H9 (cell line): ENCODE results near the gene ZNF490. TPM values are rescaled to one million over a fixed set of nuclear protein-coding genes. Genes with fewer than 3 reads are reported as not detected.

Source experiments
- DNase-seq: peaks from one replicate; pipeline ENCODE4 v3.0.0-alpha.2; 2017
- H2AFZ ChIP-seq: one replicate; pipeline ENCODE4 v1.6.1; 2013; ENCODE audit warnings: mild to moderate bottlenecking, low read length, control low read depth, moderate library complexity
- H2AK5ac ChIP-seq: 2 replicates; pipeline ENCODE4 v1.6.1; 2013; ENCODE audit warnings: low read length, control low read depth, mixed read lengths; ENCODE audit not compliant: insufficient read length
- H2BK120ac ChIP-seq: one replicate; pipeline ENCODE4 v1.6.1; 2013; ENCODE audit warnings: low read depth, mild to moderate bottlenecking, low read length, control low read depth, inconsistent platforms; ENCODE audit not compliant: poor library complexity, severe bottlenecking
- H2BK12ac ChIP-seq: 2 replicates; pipeline ENCODE4 v1.6.1; 2013; ENCODE audit warnings: low read length, control low read depth, mixed read lengths, low read depth; ENCODE audit not compliant: insufficient read length
- H2BK15ac ChIP-seq: 2 replicates; pipeline ENCODE4 v1.6.1; 2013; ENCODE audit warnings: low read depth, low read length, control low read depth
- H2BK20ac ChIP-seq: one replicate; pipeline ENCODE4 v1.6.1; 2013; ENCODE audit warnings: low read depth, mild to moderate bottlenecking, low read length, control low read depth, inconsistent platforms; ENCODE audit not compliant: poor library complexity, severe bottlenecking
- H2BK5ac ChIP-seq: 2 replicates; pipeline ENCODE4 v1.6.1; 2013; ENCODE audit warnings: low read length, control low read depth, mixed read lengths; ENCODE audit not compliant: insufficient read length
- H3K14ac ChIP-seq: 2 replicates; pipeline ENCODE4 v1.6.1; 2013; ENCODE audit warnings: low read length, control low read depth; ENCODE audit not compliant: insufficient read depth
- H3K18ac ChIP-seq: 2 replicates; pipeline ENCODE4 v1.6.1; 2013; ENCODE audit warnings: low read depth, mild to moderate bottlenecking, mixed read lengths, low read length, control low read depth; ENCODE audit not compliant: insufficient read length
- H3K23ac ChIP-seq: 2 replicates; pipeline ENCODE4 v1.6.1; 2013; ENCODE audit warnings: low read length, control low read depth, mixed read lengths, low read depth; ENCODE audit not compliant: insufficient read length
- H3K23me2 ChIP-seq: 2 replicates; pipeline ENCODE4 v1.6.1; 2013; ENCODE audit warnings: low read depth, mild to moderate bottlenecking, mixed read lengths, low read length, control low read depth; ENCODE audit not compliant: insufficient read length, poor library complexity, severe bottlenecking
- H3K27ac ChIP-seq: 2 replicates; pipeline ENCODE4 v1.5.1; 2013; ENCODE audit warnings: low read length, control low read depth, mixed read lengths, low read depth; ENCODE audit not compliant: insufficient read length
- H3K27me3 ChIP-seq: 2 replicates; pipeline ENCODE4 v1.6.1; 2013; ENCODE audit warnings: low read length, control low read depth, inconsistent platforms; ENCODE audit not compliant: insufficient read depth
- H3K4ac ChIP-seq: 2 replicates; pipeline ENCODE4 v1.6.1; 2013; ENCODE audit warnings: low read depth, mild to moderate bottlenecking, control low read depth, inconsistent platforms, low read length, moderate library complexity
- H3K4me1 ChIP-seq: 2 replicates; pipeline ENCODE4 v1.6.1; 2013; ENCODE audit warnings: low read length, control low read depth, inconsistent platforms; ENCODE audit not compliant: insufficient read depth
- H3K4me2 ChIP-seq: 2 replicates; pipeline ENCODE4 v1.6.1; 2013; ENCODE audit warnings: low read length, control low read depth, mixed read lengths; ENCODE audit not compliant: insufficient read length, insufficient read depth
- H3K56ac ChIP-seq: 2 replicates; pipeline ENCODE4 v1.6.1; 2013; ENCODE audit warnings: low read depth, mild to moderate bottlenecking, mixed read lengths, low read length, control low read depth; ENCODE audit not compliant: insufficient read length
- H3K79me1 ChIP-seq: 2 replicates; pipeline ENCODE4 v1.6.1; 2013; ENCODE audit warnings: low read depth, mild to moderate bottlenecking, moderate library complexity, low read length, control low read depth, inconsistent platforms; ENCODE audit not compliant: insufficient read depth, poor library complexity, severe bottlenecking
- H3K79me2 ChIP-seq: 2 replicates; pipeline ENCODE4 v1.6.1; 2013; ENCODE audit warnings: low read length, control low read depth, inconsistent platforms; ENCODE audit not compliant: insufficient read depth
- H3K9ac ChIP-seq: 2 replicates; pipeline ENCODE4 v1.6.1; 2013; ENCODE audit warnings: low read length, control low read depth, mixed read lengths; ENCODE audit not compliant: insufficient read length; ENCODE audit errors: extremely low read depth
- H3K9me3 ChIP-seq: one replicate; pipeline ENCODE4 v1.6.1; 2013; ENCODE audit warnings: low read depth, low read length, inconsistent platforms; ENCODE audit not compliant: control insufficient read depth
- H3T11ph ChIP-seq: one replicate; pipeline ENCODE4 v1.6.1; 2013; ENCODE audit warnings: mild to moderate bottlenecking, low read length, control low read depth, inconsistent platforms
- H4K20me1 ChIP-seq: one replicate; pipeline ENCODE4 v1.6.1; 2013; ENCODE audit not compliant: control insufficient read depth, insufficient read length, insufficient read depth
- H4K5ac ChIP-seq: 2 replicates; pipeline ENCODE4 v1.6.1; 2013; ENCODE audit warnings: low read depth, mild to moderate bottlenecking, mixed read lengths, low read length, control low read depth; ENCODE audit not compliant: insufficient read length
- H4K8ac ChIP-seq: replicated peaks from 2 replicates; pipeline ENCODE4 v1.6.1; 2013; ENCODE audit warnings: low read length, control low read depth, mixed read lengths, low read depth; ENCODE audit not compliant: insufficient read length
- H4K91ac ChIP-seq: 2 replicates; pipeline ENCODE4 v1.6.1; 2013; ENCODE audit warnings: low read depth, mild to moderate bottlenecking, moderate library complexity, mixed read lengths, low read length, control low read depth; ENCODE audit not compliant: insufficient read length
- H3K27ac Mint-ChIP-seq, 3 experiments: 2 replicates in 2 of 3; 3 replicates in 1 of 3; pipeline ENCODE4 v1.8.0; 2020 to 2021; ENCODE audit warnings: mixed read lengths in 3 of 3, mild to moderate bottlenecking in 1 of 3, moderate library complexity in 1 of 3
- H3K27me3 Mint-ChIP-seq: 2 replicates; pipeline ENCODE4 v1.8.0; 2021; ENCODE audit warnings: low read depth, mild to moderate bottlenecking, moderate library complexity, mixed read lengths
- H3K36me3 Mint-ChIP-seq, 3 experiments: 2 replicates in 2 of 3; 3 replicates in 1 of 3; pipeline ENCODE4 v1.8.0; 2020 to 2021; ENCODE audit warnings: low read depth in 3 of 3, mixed read lengths in 3 of 3; ENCODE audit not compliant: insufficient read depth in 1 of 3
- H3K4me1 Mint-ChIP-seq, 2 experiments: 2 replicates each; pipeline ENCODE4 v1.8.0; 2020; ENCODE audit warnings: mixed read lengths in 2 of 2
- H3K4me3 Mint-ChIP-seq, 2 experiments: 2 replicates in 1 of 2; 3 replicates in 1 of 2; pipeline ENCODE4 v1.8.0; 2020 to 2021; ENCODE audit warnings: mild to moderate bottlenecking in 2 of 2, mixed read lengths in 2 of 2, moderate library complexity in 1 of 2
- H3K9me3 Mint-ChIP-seq, 2 experiments: 2 replicates in 1 of 2; 3 replicates in 1 of 2; pipeline ENCODE4 v1.8.0; 2020; ENCODE audit warnings: mild to moderate bottlenecking in 2 of 2, mixed read lengths in 2 of 2, moderate library complexity in 1 of 2
- WGBS: extraction: QIAGEN DNeasy Blood & Tissue Kit; methylation state at CpG from one replicate; pipeline ENCODE4 v1.1.7; 2013; ENCODE audit warnings: missing lambda C conversion rate, low lambda C conversion rate, mixed read lengths; ENCODE audit not compliant: insufficient read length; ENCODE audit errors: extremely low coverage; 5-methylcytosine and 5-hydroxymethylcytosine counted together
- total RNA-seq: library from RNA; stranded (reverse); gene quantifications from 2 replicates; pipeline ENCODE4 v1.2.1, GENCODE V29; 2021
- TF ChIP-seq, protein P1 (sequence below): fragments of 200-600 bp; sonication (generic); conservative IDR thresholded peaks from 3 replicates; pipeline ENCODE4 v1.8.0; 2021; ENCODE audit warnings: antibody characterized with exemption, mild to moderate bottlenecking

ZNF490 gene
- total RNA-seq, 1 experiment from 2014 or later = 10.1 TPM

DNA sequence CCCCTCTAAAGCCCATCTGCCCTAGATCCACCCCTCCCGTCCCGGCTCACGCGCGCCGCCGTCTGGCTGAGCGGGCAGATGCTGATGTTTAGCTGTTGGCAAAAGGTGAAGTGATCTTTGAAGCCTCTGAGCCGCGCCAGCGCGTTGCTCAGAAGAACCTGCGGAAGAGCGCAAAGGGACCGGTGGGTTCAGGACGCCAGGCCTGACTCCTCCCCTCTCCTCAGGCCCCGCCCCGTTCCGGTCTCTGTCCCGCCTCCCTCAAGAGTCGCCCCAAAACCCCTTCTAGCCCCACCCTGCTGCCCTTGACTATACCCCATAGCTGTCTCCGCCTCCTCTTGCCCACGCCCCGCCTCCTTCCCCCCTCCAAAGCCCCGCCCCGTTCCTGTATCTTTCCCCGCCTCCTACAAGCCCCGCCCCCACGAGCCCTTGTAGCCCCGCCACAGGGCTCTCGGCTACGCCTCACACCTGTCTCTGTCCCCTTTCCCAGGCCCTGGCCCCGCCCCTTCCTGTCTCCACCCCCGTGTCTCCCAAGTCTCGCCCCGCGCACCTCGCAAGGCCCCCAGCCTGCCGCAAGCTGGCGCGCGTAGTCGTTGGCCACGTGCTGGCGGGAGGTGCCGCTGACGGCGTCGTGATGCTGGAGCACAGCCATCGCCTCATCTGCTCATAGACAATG is 46.4 kb upstream of the ZNF490 start:
- no peak overlapping the region for H3K4ac ChIP-seq
- no peak overlapping the region for H4K91ac ChIP-seq
- H4K5ac ChIP-seq = no peak overlapping the region
- TF ChIP-seq, protein P1, sequence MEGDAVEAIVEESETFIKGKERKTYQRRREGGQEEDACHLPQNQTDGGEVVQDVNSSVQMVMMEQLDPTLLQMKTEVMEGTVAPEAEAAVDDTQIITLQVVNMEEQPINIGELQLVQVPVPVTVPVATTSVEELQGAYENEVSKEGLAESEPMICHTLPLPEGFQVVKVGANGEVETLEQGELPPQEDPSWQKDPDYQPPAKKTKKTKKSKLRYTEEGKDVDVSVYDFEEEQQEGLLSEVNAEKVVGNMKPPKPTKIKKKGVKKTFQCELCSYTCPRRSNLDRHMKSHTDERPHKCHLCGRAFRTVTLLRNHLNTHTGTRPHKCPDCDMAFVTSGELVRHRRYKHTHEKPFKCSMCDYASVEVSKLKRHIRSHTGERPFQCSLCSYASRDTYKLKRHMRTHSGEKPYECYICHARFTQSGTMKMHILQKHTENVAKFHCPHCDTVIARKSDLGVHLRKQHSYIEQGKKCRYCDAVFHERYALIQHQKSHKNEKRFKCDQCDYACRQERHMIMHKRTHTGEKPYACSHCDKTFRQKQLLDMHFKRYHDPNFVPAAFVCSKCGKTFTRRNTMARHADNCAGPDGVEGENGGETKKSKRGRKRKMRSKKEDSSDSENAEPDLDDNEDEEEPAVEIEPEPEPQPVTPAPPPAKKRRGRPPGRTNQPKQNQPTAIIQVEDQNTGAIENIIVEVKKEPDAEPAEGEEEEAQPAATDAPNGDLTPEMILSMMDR = no peak
- no peaks in the 10 kb centered on the region for H3K23me2 ChIP-seq
- H3K27me3 ChIP-seq = no peaks in the 10 kb centered on the region
- H2BK12ac ChIP-seq = no peak overlapping the region
- H3K4me3 Mint-ChIP-seq = peak overlapping the region in 1 of 2 experiments; percentile 42; a peak in 2 of 5 replicates
- H3K9me3 ChIP-seq = no peaks in the 10 kb centered on the region
- WGBS = no CpG with 5 or more reads among the region's 50 CpGs
- H3K79me1 ChIP-seq = no peaks in the 10 kb centered on the region
- H3K56ac ChIP-seq = no peak overlapping the region
- H3K9me3 Mint-ChIP-seq = no peaks in the 10 kb centered on the region
- H2BK20ac ChIP-seq = no peak overlapping the region
- no peak overlapping the region for H3K23ac ChIP-seq
- DNase-seq = peak; percentile 97
- no peak overlapping the region for H3K9ac ChIP-seq
- H2AK5ac ChIP-seq = no peak overlapping the region
- H3T11ph ChIP-seq = no peak overlapping the region
- no peak overlapping the region for H2AFZ ChIP-seq
- H2BK5ac ChIP-seq = no peak overlapping the region
- no peak overlapping the region for H3K4me2 ChIP-seq
- peaks cover 0 to 6% of the 10 kb centered on the region in 2 experiments; a peak in 2 of 4 replicates for H3K4me1 Mint-ChIP-seq
- H3K79me2 ChIP-seq = no peaks in the 10 kb centered on the region; the same call in 1 of the 2 replicates
- H3K27ac Mint-ChIP-seq = peak overlapping the region in 1 of 3 experiments; percentile 77; a peak in 4 of 7 replicates
- H3K18ac ChIP-seq = peak overlapping the region; percentile 70
- no peak overlapping the region for H4K8ac ChIP-seq
- H2BK120ac ChIP-seq = no peak overlapping the region
- H3K4me1 ChIP-seq = no peaks in the 10 kb centered on the region
- H3K36me3 Mint-ChIP-seq = peaks cover 26 to 56% (median 48%) of the 10 kb centered on the region in 3 experiments
- H3K27ac ChIP-seq = no peak overlapping the region
- no peaks in the 10 kb centered on the region for H4K20me1 ChIP-seq
- no peak overlapping the region for H3K14ac ChIP-seq
- no peaks in the 10 kb centered on the region; the same call in 1 of the 2 replicates for H3K27me3 Mint-ChIP-seq
- H2BK15ac ChIP-seq = no peak overlapping the region
